Testis (tissue), 5 donors: ENCODE measurements around the gene ELMOD2. TPM values are rescaled to one million over a fixed set of nuclear protein-coding genes. Genes with fewer than 3 reads are reported as not detected.
A peak's percentile ranks its signal among the peaks of the same experiment; 100 is the strongest.

Experiments
- DNase-seq: peaks from one replicate; pipeline ENCODE4 v3.0.0-alpha.2; 2019
- H3K27ac ChIP-seq, 2 donors: fragments of 200-600 bp; sonication (generic); one replicate each; pipeline ENCODE4 v1.5.1; 2019
- H3K27me3 ChIP-seq: fragments of 200-600 bp; sonication (generic); one replicate; pipeline ENCODE4 v1.5.1; 2019
- H3K36me3 ChIP-seq: fragments of 200-600 bp; sonication (generic); one replicate; pipeline ENCODE4 v1.5.1; 2017; ENCODE audit warnings: low read depth; ENCODE audit errors: missing control alignments
- H3K4me1 ChIP-seq: fragments of 200-600 bp; sonication (generic); one replicate; pipeline ENCODE4 v1.5.1; 2019
- H3K4me3 ChIP-seq, 2 donors: fragments of 200-600 bp; sonication (generic); one replicate each; pipeline ENCODE4 v1.5.1; 2017 to 2019
- H3K9me3 ChIP-seq: fragments of 200-600 bp; sonication (generic); one replicate; pipeline ENCODE4 v1.5.1; 2017
- CTCF ChIP-seq, 3 experiments: fragments of 450-650 bp in 2 of 3; fragments of 200-600 bp in 1 of 3; sonication (generic) in 1 of 3; IDR thresholded peaks; one replicate each; pipeline ENCODE4 v1.5.1; 2016 to 2019; ENCODE audit warnings: antibody characterized with exemption in 3 of 3, mild to moderate bottlenecking in 2 of 3, moderate library complexity in 1 of 3
- POLR2A ChIP-seq: fragments of 450-650 bp; IDR thresholded peaks from one replicate; pipeline ENCODE4 v1.6.1; 2017; ENCODE audit warnings: antibody characterized with exemption, mild to moderate bottlenecking, moderate library complexity
- WGBS, 2 donors: methylation state at CpG; one replicate each; pipeline ENCODE4 v1.1.5; 2018; 5-methylcytosine and 5-hydroxymethylcytosine counted together
- intact Hi-C: fragments of 100-400 bp; cut with DNase I; formaldehyde crosslinking; loops from one replicate; pipeline ENCODE4 v1.15.1; 2023; ENCODE audit warnings: low total_unique reads
- long read RNA-seq, 2 donors: transcript quantifications; one replicate each; lab custom pipeline, GENCODE V29; 2026
- polyA plus RNA-seq: library from polyadenylated mRNA; stranded (reverse); fragments of 350-450 nt; fragmentation: Illumina TruSeq; extraction: RNeasy Lipid Tissue Mini Kit (QIAGEN cat#74804); gene quantifications from one replicate; pipeline ENCODE4 v1.2.3, GENCODE V29; 2014; ENCODE audit warnings: low read depth, low replicate concordance; ENCODE audit not compliant: insufficient read depth
- total RNA-seq, 2 donors: library from RNA; depleted of rRNA; stranded (reverse); fragments of >200 nt; gene quantifications; one replicate each; pipeline ENCODE4 v1.2.3, GENCODE V29; 2016

ELMOD2 gene
- total RNA-seq: 10 to 100 TPM; 23.0 to 42.2 TPM
- polyA plus RNA-seq: 13.5 TPM
- long read RNA-seq, donor 1, full-length matches to known transcripts: 7 of 7 reads
- long read RNA-seq, donor 1, partial matches to known transcripts: 0 of 7 reads
- long read RNA-seq, donor 1, other reads (novel, unspliced or antisense): 0 of 7 reads
- long read RNA-seq, donor 2, full-length matches to known transcripts: 8 of 8 reads
- long read RNA-seq, donor 2, partial matches to known transcripts: 0 of 8 reads
- long read RNA-seq, donor 2, other reads (novel, unspliced or antisense): 0 of 8 reads

GRCh38 chr4:140523857-140524742 is at the start of gene ELMOD2:
TSS of gene ELMOD2 (plus strand) at chr4:140524168. CDS start at chr4:140525429, 1,261 bp downstream.
- WGBS, 2 donors: 0% methylated on average over 55 to 76 of the region's 77 CpGs
- H3K4me1 ChIP-seq: no peaks in the 10 kb centered on the region
- no peaks in the 10 kb centered on the region for H3K27me3 ChIP-seq
- peak within 1 kb of the TSS; percentile 48 to 81 for H3K27ac ChIP-seq
- H3K4me3 ChIP-seq: peak within 1 kb of the TSS; percentile 82 to 88
- H3K36me3 ChIP-seq: no peaks in the 10 kb centered on the region
- no peaks in the 10 kb centered on the region for H3K9me3 ChIP-seq
- DNase-seq: peak; percentile 100
- intact Hi-C loops: no loop called here
- TF ChIP-seq POLR2A (no peak), CTCF (IDR thresholded peaks at IDR 0.05) (peak; percentile 77 to 90 (median 83))

GRCh38 chr4:140483445-140483844 is 40.5 kb upstream of the ELMOD2 start:
- Histone ChIP-seq H3K9me3 (no peaks in the 10 kb centered on the region), H3K4me1 (no peaks in the 10 kb centered on the region), H3K4me3 (no peak overlapping the region), H3K36me3 (no peaks in the 10 kb centered on the region), H3K27me3 (no peaks in the 10 kb centered on the region), H3K27ac (no peak overlapping the region)
- no peak for TF ChIP-seq POLR2A
- 93 to 95% methylated on average over 4 of the region's 4 CpGs for WGBS, 2 donors
- intact Hi-C loops: no loop called here
- DNase-seq: no peak

- no peaks in the 10 kb centered on the region for H3K4me1 ChIP-seq
- 63 to 74% methylated on average over 1 of the region's 1 CpG for WGBS, 2 donors
- TF ChIP-seq POLR2A (no peak), CTCF (IDR thresholded peaks at IDR 0.05) (no peak)
- H3K9me3 ChIP-seq: no peaks in the 10 kb centered on the region
- H3K36me3 ChIP-seq: no peaks in the 10 kb centered on the region
- no peak overlapping the region for H3K27ac ChIP-seq
- no peak for DNase-seq
- H3K4me3 ChIP-seq: no peak overlapping the region
- intact Hi-C loops: no loop called here
- H3K27me3 ChIP-seq: no peaks in the 10 kb centered on the region
Measured at GRCh38 chr4:140485939-140486338, 38.0 kb upstream of the ELMOD2 start.

- intact Hi-C loops: no loop called here
- 62 to 80% methylated on average over 11 of the region's 11 CpGs for WGBS, 2 donors
- Histone ChIP-seq H3K9me3 (no peaks in the 10 kb centered on the region), H3K4me1 (no peaks in the 10 kb centered on the region), H3K36me3 (no peaks in the 10 kb centered on the region), H3K27ac (no peak overlapping the region), H3K27me3 (no peaks in the 10 kb centered on the region), H3K4me3 (peak overlapping the region; percentile 34 to 55)
- DNase-seq: peak; percentile 13
- TF ChIP-seq CTCF (IDR thresholded peaks at IDR 0.05) (no peak), POLR2A (no peak)
Measured at GRCh38 chr4:140497405-140497746, 26.6 kb upstream of the ELMOD2 start.
